M059J (cell line): ENCODE data around the gene COL27A1. TPM values are rescaled to one million over a fixed set of nuclear protein-coding genes. Genes with fewer than 3 reads are reported as not detected.
A peak's percentile ranks its signal among the peaks of the same experiment; 100 is the strongest.

Source experiments
- DNase-seq: peaks from one replicate; pipeline ENCODE4 v3.0.0-alpha.2; 2012; ENCODE audit warnings: low read depth
- total RNA-seq: library from RNA; depleted of rRNA; stranded (reverse); fragments of >200 nt; shearing (Covaris generic); gene quantifications from 2 replicates; pipeline ENCODE4 v1.2.3, GENCODE V29; 2014

The COL27A1 gene
- total RNA-seq, 1 experiment from 2014 or later: 2.0 TPM

GRCh38 chr9:114246558-114246957, 91.2 kb downstream of the COL27A1 start:
- no peak for DNase-seq

- no peak for DNase-seq
Measured at GRCh38 chr9:114247077-114247476, 91.7 kb downstream of the COL27A1 start.

GRCh38 chr9:114247491-114247890, 92.2 kb downstream of the COL27A1 start:
- DNase-seq: no peak

- no peak for DNase-seq
Measured at GRCh38 chr9:114248299-114248707, 93.0 kb downstream of the COL27A1 start.

GRCh38 chr9:114249424-114250234, 94.3 kb downstream of the COL27A1 start:
- DNase-seq: no peak

- peak; percentile 50 for DNase-seq
Measured at GRCh38 chr9:114250235-114250568, 94.9 kb downstream of the COL27A1 start.

GRCh38 chr9:114250648-114251047, 95.3 kb downstream of the COL27A1 start:
- DNase-seq: no peak

GRCh38 chr9:114252394-114252793, 97.1 kb downstream of the COL27A1 start:
- no peak for DNase-seq

- DNase-seq: no peak
Measured at GRCh38 chr9:114256827-114257328, 101.5 kb downstream of the COL27A1 start.

- no peak for DNase-seq
Measured at GRCh38 chr9:114258218-114258617, 102.9 kb downstream of the COL27A1 start.

GRCh38 chr9:114258866-114259797, 103.8 kb downstream of the COL27A1 start:
- DNase-seq: no peak

GRCh38 chr9:114259798-114260523, 104.6 kb downstream of the COL27A1 start:
- DNase-seq: no peak

- no peak for DNase-seq
Measured at GRCh38 chr9:114261026-114261425, 105.7 kb downstream of the COL27A1 start.

- no peak for DNase-seq
Measured at GRCh38 chr9:114261987-114262386, 106.7 kb downstream of the COL27A1 start.

GRCh38 chr9:114263853-114264510, 108.6 kb downstream of the COL27A1 start:
- no peak for DNase-seq

GRCh38 chr9:114264806-114265550, 109.6 kb downstream of the COL27A1 start:
- no peak for DNase-seq

- DNase-seq: no peak
Measured at GRCh38 chr9:114266969-114267368, 111.6 kb downstream of the COL27A1 start.

GRCh38 chr9:114269023-114269422, 113.7 kb downstream of the COL27A1 start:
- no peak for DNase-seq

GRCh38 chr9:114270120-114270975, 115.0 kb downstream of the COL27A1 start:
- DNase-seq: no peak
